Upper lobe of left lung (tissue), 4 donors: Measurements from ENCODE around the gene MORF4L2.

ENCODE experiments used
- EP300 ChIP-seq, 4 donors: sonication (generic); formaldehyde crosslinking; IDR thresholded peaks; one replicate each; pipeline ENCODE4 v1.5.1; 2017; ENCODE audit warnings: antibody characterized with exemption in 4 of 4, control low read depth in 2 of 4
- TF ChIP-seq, protein P1 (sequence below), 6 experiments: fragments of 450-650 bp in 4 of 6; fragments of 200-600 bp in 2 of 6; sonication (generic) in 2 of 6; IDR thresholded peaks; one replicate each; pipeline ENCODE4 v1.5.1; 2016 to 2019; ENCODE audit warnings: antibody characterized with exemption in 6 of 6

DNA sequence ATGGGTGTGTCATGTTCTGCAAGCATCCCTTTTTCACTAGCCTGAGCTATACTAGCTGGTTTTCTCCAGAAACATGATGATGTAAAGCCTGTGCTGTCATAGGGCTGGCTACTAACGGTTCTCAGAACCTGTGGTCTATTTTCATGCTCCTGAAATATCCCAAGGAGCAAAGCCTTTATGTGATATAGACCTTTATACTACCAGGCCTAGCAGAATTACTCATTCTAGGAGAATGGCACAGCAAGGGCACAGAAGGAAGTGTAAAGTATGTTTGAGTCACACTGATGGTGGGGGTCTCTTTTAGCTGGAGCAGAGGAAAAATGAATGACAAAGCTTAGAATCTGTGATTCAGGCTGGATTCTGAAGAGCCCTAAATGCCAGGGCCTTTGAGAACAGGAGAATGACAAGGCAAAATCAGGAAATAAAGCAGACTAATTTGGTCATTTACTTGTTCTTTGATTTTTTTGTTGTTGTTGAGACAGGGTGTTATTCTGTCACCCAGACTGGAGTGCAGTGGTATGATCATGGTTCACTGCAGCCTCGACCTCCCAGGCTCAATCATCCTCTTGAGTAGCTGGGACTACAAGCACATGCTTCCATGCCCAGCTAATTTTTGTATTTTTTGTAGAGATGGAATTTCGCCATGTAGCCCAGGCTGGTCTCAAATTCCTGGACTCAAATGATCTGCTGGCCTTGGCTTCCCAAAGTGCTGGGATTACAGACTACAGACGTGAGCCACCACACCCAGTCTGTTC, 45.9 kb downstream of the MORF4L2 start:
- no peak for TF ChIP-seq EP300 (IDR thresholded peaks at IDR 0.05)
- TF ChIP-seq, protein P1, sequence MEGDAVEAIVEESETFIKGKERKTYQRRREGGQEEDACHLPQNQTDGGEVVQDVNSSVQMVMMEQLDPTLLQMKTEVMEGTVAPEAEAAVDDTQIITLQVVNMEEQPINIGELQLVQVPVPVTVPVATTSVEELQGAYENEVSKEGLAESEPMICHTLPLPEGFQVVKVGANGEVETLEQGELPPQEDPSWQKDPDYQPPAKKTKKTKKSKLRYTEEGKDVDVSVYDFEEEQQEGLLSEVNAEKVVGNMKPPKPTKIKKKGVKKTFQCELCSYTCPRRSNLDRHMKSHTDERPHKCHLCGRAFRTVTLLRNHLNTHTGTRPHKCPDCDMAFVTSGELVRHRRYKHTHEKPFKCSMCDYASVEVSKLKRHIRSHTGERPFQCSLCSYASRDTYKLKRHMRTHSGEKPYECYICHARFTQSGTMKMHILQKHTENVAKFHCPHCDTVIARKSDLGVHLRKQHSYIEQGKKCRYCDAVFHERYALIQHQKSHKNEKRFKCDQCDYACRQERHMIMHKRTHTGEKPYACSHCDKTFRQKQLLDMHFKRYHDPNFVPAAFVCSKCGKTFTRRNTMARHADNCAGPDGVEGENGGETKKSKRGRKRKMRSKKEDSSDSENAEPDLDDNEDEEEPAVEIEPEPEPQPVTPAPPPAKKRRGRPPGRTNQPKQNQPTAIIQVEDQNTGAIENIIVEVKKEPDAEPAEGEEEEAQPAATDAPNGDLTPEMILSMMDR (IDR thresholded peaks at IDR 0.05) = no peak
